H1 (cell line): Measurements from ENCODE around the gene CYTH1. TPM values are rescaled to one million over a fixed set of nuclear protein-coding genes. Genes with fewer than 3 reads are reported as not detected.

Experiments
- CHD1 ChIP-seq: IDR thresholded peaks from 2 replicates; pipeline ENCODE4 v1.6.1; 2012; ENCODE audit warnings: low read depth, low read length, improper control_type of control experiment
- EGR1 ChIP-seq: IDR thresholded peaks from 2 replicates; pipeline ENCODE4 v1.6.1; 2011; ENCODE audit warnings: low read depth, low read length, borderline replicate concordance
- MAFK ChIP-seq: IDR thresholded peaks from 2 replicates; pipeline ENCODE4 v1.6.1; 2012; ENCODE audit warnings: low read depth, mild to moderate bottlenecking, improper control_type of control experiment, low read length
- RNF2 ChIP-seq: fragments of 200-900, 300-1000 bp; sonication (generic); IDR thresholded peaks from 2 replicates; pipeline ENCODE4 v1.7.1; 2016; ENCODE audit warnings: borderline replicate concordance, low read depth, mild to moderate bottlenecking, antibody characterized with exemption, low read length; ENCODE audit not compliant: poor library complexity, severe bottlenecking; ENCODE audit errors: missing control alignments
- YY1 ChIP-seq: IDR thresholded peaks from 2 replicates; pipeline ENCODE4 v1.6.1; 2011; ENCODE audit warnings: low read depth, mild to moderate bottlenecking, low read length
- ZNF274 ChIP-seq: IDR thresholded peaks from 2 replicates; pipeline ENCODE4 v1.7.0; 2012; ENCODE audit warnings: low read length, borderline replicate concordance; ENCODE audit errors: extremely low read depth
- polyA plus RNA-seq, 7 experiments: library from polyadenylated mRNA; depleted of rRNA in 3 of 7; stranded (reverse) in 5 of 7; unstranded in 2 of 7; fragments of >200 nt in 5 of 7; fragments of 200-250 nt in 2 of 7; gene quantifications; 1 replicate in 5 of 7; 2 replicates in 1 of 7; 4 replicates in 1 of 7; pipeline versions ENCODE4 v1.2.1 to v1.2.3, GENCODE V29; 2011 to 2013; ENCODE audit warnings: missing spikeins in 2 of 7, mixed read lengths in 2 of 7
- total RNA-seq: library from RNA; stranded (reverse); fragmentation: NEBNext Ultra II Directional; extraction: Animal tissue kit (Norgen Biotek cat#: 25700); gene quantifications from 2 replicates; pipeline ENCODE4 v1.2.1, GENCODE V29; 2021
- TF ChIP-seq, protein P1 (sequence below): fragments of 300-600 bp; sonication (generic); IDR thresholded peaks from 2 replicates; pipeline ENCODE4 v1.7.1; 2012; ENCODE audit warnings: low read length, moderate library complexity, mild to moderate bottlenecking, inconsistent platforms; ENCODE audit not compliant: insufficient replicate concordance
- TF ChIP-seq, protein P2 (sequence below): IDR thresholded peaks from 2 replicates; pipeline ENCODE4 v1.6.1; 2011; ENCODE audit warnings: low read length, improper control_type of control experiment

CYTH1 gene
- total and polyA plus RNA-seq, 2 of the 8 experiments (the other 6 are each of a cell fraction or from before 2014, with no cell fraction given): 12.8 to 14.8 TPM

DNA sequence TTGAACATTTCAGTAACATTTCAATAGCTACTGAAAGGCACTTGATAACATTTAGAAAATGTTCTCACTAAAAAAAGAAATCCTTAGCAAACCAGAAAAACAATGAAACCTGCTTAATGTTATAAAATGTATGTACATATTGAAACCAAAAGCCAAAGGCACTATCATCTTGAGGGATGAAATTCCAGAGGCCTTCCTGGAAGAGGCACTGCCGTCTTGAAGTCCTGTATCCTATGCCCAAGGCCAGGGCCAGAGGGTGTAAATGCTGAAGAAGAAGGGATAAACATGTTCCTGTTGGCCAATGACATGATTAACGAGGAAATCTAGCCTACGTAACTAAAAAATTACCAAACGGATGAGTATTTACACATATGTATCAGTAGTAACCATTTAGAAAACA lies 147.9 kb downstream of the CYTH1 start (continued):
- TF ChIP-seq, protein P1, sequence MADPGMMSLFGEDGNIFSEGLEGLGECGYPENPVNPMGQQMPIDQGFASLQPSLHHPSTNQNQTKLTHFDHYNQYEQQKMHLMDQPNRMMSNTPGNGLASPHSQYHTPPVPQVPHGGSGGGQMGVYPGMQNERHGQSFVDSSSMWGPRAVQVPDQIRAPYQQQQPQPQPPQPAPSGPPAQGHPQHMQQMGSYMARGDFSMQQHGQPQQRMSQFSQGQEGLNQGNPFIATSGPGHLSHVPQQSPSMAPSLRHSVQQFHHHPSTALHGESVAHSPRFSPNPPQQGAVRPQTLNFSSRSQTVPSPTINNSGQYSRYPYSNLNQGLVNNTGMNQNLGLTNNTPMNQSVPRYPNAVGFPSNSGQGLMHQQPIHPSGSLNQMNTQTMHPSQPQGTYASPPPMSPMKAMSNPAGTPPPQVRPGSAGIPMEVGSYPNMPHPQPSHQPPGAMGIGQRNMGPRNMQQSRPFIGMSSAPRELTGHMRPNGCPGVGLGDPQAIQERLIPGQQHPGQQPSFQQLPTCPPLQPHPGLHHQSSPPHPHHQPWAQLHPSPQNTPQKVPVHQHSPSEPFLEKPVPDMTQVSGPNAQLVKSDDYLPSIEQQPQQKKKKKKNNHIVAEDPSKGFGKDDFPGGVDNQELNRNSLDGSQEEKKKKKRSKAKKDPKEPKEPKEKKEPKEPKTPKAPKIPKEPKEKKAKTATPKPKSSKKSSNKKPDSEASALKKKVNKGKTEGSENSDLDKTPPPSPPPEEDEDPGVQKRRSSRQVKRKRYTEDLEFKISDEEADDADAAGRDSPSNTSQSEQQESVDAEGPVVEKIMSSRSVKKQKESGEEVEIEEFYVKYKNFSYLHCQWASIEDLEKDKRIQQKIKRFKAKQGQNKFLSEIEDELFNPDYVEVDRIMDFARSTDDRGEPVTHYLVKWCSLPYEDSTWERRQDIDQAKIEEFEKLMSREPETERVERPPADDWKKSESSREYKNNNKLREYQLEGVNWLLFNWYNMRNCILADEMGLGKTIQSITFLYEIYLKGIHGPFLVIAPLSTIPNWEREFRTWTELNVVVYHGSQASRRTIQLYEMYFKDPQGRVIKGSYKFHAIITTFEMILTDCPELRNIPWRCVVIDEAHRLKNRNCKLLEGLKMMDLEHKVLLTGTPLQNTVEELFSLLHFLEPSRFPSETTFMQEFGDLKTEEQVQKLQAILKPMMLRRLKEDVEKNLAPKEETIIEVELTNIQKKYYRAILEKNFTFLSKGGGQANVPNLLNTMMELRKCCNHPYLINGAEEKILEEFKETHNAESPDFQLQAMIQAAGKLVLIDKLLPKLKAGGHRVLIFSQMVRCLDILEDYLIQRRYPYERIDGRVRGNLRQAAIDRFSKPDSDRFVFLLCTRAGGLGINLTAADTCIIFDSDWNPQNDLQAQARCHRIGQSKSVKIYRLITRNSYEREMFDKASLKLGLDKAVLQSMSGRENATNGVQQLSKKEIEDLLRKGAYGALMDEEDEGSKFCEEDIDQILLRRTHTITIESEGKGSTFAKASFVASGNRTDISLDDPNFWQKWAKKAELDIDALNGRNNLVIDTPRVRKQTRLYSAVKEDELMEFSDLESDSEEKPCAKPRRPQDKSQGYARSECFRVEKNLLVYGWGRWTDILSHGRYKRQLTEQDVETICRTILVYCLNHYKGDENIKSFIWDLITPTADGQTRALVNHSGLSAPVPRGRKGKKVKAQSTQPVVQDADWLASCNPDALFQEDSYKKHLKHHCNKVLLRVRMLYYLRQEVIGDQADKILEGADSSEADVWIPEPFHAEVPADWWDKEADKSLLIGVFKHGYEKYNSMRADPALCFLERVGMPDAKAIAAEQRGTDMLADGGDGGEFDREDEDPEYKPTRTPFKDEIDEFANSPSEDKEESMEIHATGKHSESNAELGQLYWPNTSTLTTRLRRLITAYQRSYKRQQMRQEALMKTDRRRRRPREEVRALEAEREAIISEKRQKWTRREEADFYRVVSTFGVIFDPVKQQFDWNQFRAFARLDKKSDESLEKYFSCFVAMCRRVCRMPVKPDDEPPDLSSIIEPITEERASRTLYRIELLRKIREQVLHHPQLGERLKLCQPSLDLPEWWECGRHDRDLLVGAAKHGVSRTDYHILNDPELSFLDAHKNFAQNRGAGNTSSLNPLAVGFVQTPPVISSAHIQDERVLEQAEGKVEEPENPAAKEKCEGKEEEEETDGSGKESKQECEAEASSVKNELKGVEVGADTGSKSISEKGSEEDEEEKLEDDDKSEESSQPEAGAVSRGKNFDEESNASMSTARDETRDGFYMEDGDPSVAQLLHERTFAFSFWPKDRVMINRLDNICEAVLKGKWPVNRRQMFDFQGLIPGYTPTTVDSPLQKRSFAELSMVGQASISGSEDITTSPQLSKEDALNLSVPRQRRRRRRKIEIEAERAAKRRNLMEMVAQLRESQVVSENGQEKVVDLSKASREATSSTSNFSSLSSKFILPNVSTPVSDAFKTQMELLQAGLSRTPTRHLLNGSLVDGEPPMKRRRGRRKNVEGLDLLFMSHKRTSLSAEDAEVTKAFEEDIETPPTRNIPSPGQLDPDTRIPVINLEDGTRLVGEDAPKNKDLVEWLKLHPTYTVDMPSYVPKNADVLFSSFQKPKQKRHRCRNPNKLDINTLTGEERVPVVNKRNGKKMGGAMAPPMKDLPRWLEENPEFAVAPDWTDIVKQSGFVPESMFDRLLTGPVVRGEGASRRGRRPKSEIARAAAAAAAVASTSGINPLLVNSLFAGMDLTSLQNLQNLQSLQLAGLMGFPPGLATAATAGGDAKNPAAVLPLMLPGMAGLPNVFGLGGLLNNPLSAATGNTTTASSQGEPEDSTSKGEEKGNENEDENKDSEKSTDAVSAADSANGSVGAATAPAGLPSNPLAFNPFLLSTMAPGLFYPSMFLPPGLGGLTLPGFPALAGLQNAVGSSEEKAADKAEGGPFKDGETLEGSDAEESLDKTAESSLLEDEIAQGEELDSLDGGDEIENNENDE: no peak
- TF ChIP-seq RNF2: no peak
- no peak for TF ChIP-seq CHD1
- no peak for TF ChIP-seq YY1
- TF ChIP-seq ZNF274: no peak
- no peak for TF ChIP-seq EGR1
- TF ChIP-seq, protein P2, sequence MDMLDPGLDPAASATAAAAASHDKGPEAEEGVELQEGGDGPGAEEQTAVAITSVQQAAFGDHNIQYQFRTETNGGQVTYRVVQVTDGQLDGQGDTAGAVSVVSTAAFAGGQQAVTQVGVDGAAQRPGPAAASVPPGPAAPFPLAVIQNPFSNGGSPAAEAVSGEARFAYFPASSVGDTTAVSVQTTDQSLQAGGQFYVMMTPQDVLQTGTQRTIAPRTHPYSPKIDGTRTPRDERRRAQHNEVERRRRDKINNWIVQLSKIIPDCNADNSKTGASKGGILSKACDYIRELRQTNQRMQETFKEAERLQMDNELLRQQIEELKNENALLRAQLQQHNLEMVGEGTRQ: no peak
- TF ChIP-seq MAFK: no peak
